B cell (primary cell): Measurements from ENCODE around the gene MYO18A. TPM values are rescaled to one million over a fixed set of nuclear protein-coding genes. Genes with fewer than 3 reads are reported as not detected.

ENCODE experiments used
- ATAC-seq: fragments of 200-7000 bp; cut with Tn5 transposase; one replicate; pipeline ENCODE4 v1.10.0; 2021; ENCODE audit warnings: low read depth, mild to moderate bottlenecking, moderate number of reproducible peaks, moderate library complexity
- CTCF ChIA-PET: fragments of 350-600 bp; sonication (Branson Sonifier 250); formaldehyde crosslinking; loops from one replicate; lab custom pipeline; 2021; ENCODE audit warnings: antibody characterized with exemption, inconsistent platforms; lab: Charles Lee
- POLR2A ChIA-PET: fragments of 350-600 bp; sonication (Branson Sonifier 250); formaldehyde crosslinking; loops from one replicate; lab custom pipeline; 2021; ENCODE audit warnings: antibody characterized with exemption; lab: Charles Lee
- DNase-seq: peaks from one replicate; pipeline ENCODE4 v3.0.0; 2013
- H2AFZ ChIP-seq: 2 replicates; pipeline ENCODE4 v1.6.1; 2012; ENCODE audit warnings: mild to moderate bottlenecking, low read depth, low read length; ENCODE audit not compliant: insufficient read depth, poor library complexity, severe bottlenecking
- H3K27ac ChIP-seq, 2 donors: 1 replicate in 1 of 2; 2 replicates in 1 of 2; pipeline ENCODE4 v1.5.1; 2012 to 2013; ENCODE audit warnings: low read length in 2 of 2, mild to moderate bottlenecking in 2 of 2, moderate library complexity in 1 of 2
- H3K27me3 ChIP-seq, 4 experiments: fragments of 200-600 bp in 1 of 4; sonication (generic) in 1 of 4; replicated peaks in 1 of 4; 1 replicate in 2 of 4; 2 replicates in 2 of 4; pipeline versions ENCODE4 v1.6.1 to v1.7.0; 2013 to 2016; ENCODE audit warnings: low read length in 3 of 4, mild to moderate bottlenecking in 2 of 4, mixed read lengths in 1 of 4, moderate library complexity in 1 of 4; ENCODE audit not compliant: insufficient read depth in 4 of 4, control insufficient read depth in 3 of 4; ENCODE audit errors: control extremely low read depth in 1 of 4
- H3K36me3 ChIP-seq, 2 experiments: replicated peaks in 1 of 2; 1 replicate in 1 of 2; 2 replicates in 1 of 2; pipeline versions ENCODE4 v1.6.1 to v1.7.1; 2013; ENCODE audit warnings: low read length in 1 of 2; ENCODE audit not compliant: insufficient read depth in 2 of 2, control insufficient read depth in 1 of 2; ENCODE audit errors: control extremely low read depth in 1 of 2, extremely low read depth in 1 of 2
- H3K4me1 ChIP-seq, 2 donors: fragments of 200-600 bp in 1 of 2; sonication (generic) in 1 of 2; 1 replicate in 1 of 2; 2 replicates in 1 of 2; pipeline versions ENCODE4 v1.5.1 to v1.6.1; 2013 to 2017; ENCODE audit warnings: low read length in 2 of 2; ENCODE audit not compliant: control insufficient read depth in 2 of 2, insufficient read depth in 2 of 2
- H3K4me2 ChIP-seq: replicated peaks from 2 replicates; pipeline ENCODE3; 2012; ENCODE audit warnings: mild to moderate bottlenecking, low read depth, low read length; ENCODE audit not compliant: poor library complexity, severe bottlenecking
- H3K4me3 ChIP-seq, 5 experiments: fragments of 200-600 bp in 1 of 5; sonication (generic) in 1 of 5; 1 replicate in 3 of 5; 2 replicates in 2 of 5; pipeline versions ENCODE4 v1.5.1 to v1.7.0; 2011 to 2016; ENCODE audit warnings: low read length in 4 of 5, mild to moderate bottlenecking in 4 of 5, low read depth in 2 of 5, control low read depth in 1 of 5, moderate library complexity in 1 of 5; ENCODE audit not compliant: insufficient read depth in 1 of 5; ENCODE audit errors: control extremely low read depth in 1 of 5, extremely low read depth in 1 of 5
- H3K79me2 ChIP-seq: fragments of 200-600 bp; sonication (generic); one replicate; pipeline ENCODE4 v1.6.0; 2016; ENCODE audit warnings: low read length; ENCODE audit not compliant: control insufficient read depth, insufficient read depth
- H3K9ac ChIP-seq: fragments of 200-600 bp; sonication (generic); 2 replicates; pipeline ENCODE4 v1.6.1; 2017; ENCODE audit warnings: mild to moderate bottlenecking, low read length, moderate library complexity
- H3K9me3 ChIP-seq, 3 donors: one replicate each; pipeline versions ENCODE4 v1.6.1 to v1.7.1; 2013; ENCODE audit warnings: low read length in 2 of 3; ENCODE audit not compliant: control insufficient read depth in 2 of 3, insufficient read depth in 1 of 3; ENCODE audit errors: control extremely low read depth in 1 of 3
- H4K20me1 ChIP-seq: 2 replicates; pipeline ENCODE4 v1.6.0; 2012; ENCODE audit warnings: mild to moderate bottlenecking, low read length; ENCODE audit not compliant: insufficient read depth, control insufficient read depth, poor library complexity, severe bottlenecking
- H3K27ac Mint-ChIP-seq: one replicate; pipeline ENCODE4 v1.8.0; 2021; ENCODE audit warnings: mixed read lengths
- H3K27me3 Mint-ChIP-seq: one replicate; pipeline ENCODE4 v1.8.0; 2021; ENCODE audit warnings: mixed read lengths
- H3K4me1 Mint-ChIP-seq: one replicate; pipeline ENCODE4 v1.8.0; 2021; ENCODE audit warnings: mixed read lengths
- H3K4me3 Mint-ChIP-seq: one replicate; pipeline ENCODE4 v1.8.0; 2021; ENCODE audit warnings: mixed read lengths
- H3K9me3 Mint-ChIP-seq: one replicate; pipeline ENCODE4 v1.8.0; 2022; ENCODE audit warnings: mixed read lengths; ENCODE audit not compliant: insufficient read depth
- EZH2 ChIP-seq: IDR thresholded peaks from 2 replicates; pipeline ENCODE4 v1.6.1; 2012; ENCODE audit warnings: borderline replicate concordance, low read depth, mild to moderate bottlenecking, moderate library complexity, low read length; ENCODE audit not compliant: insufficient read depth, poor library complexity, severe bottlenecking
- WGBS: methylation state at CpG from one replicate; pipeline ENCODE4 v1.1.5; 2013; ENCODE audit warnings: missing lambda C conversion rate; ENCODE audit not compliant: insufficient coverage; 5-methylcytosine and 5-hydroxymethylcytosine counted together
- intact Hi-C: fragments of 100-400 bp; cut with micrococcal nuclease; formaldehyde crosslinking; loops from one replicate; pipeline ENCODE4 v1.10.0; 2022
- polyA plus RNA-seq: library from polyadenylated mRNA; depleted of rRNA; stranded (reverse); fragments of >200 nt; gene quantifications from 2 replicates; pipeline ENCODE4 v1.2.3, GENCODE V29; 2012
- total RNA-seq, 2 donors: library from RNA; stranded (reverse); fragments of 120-200 nt in 1 of 2; gene quantifications; 1 replicate in 1 of 2; 2 replicates in 1 of 2; pipeline versions ENCODE4 v1.2.3 to v1.2.4, GENCODE V29; 2013 to 2022
- TF ChIP-seq, protein P1 (sequence below): fragments of 200-600 bp; IDR thresholded peaks from one replicate; pipeline ENCODE4 v1.8.0; 2022; ENCODE audit warnings: antibody characterized with exemption, mild to moderate bottlenecking

Gene MYO18A
- total and polyA plus RNA-seq, 2 donors (not counting 1 experiment from before 2014, with no cell fraction given) = 72.2 to 155 TPM

DNA sequence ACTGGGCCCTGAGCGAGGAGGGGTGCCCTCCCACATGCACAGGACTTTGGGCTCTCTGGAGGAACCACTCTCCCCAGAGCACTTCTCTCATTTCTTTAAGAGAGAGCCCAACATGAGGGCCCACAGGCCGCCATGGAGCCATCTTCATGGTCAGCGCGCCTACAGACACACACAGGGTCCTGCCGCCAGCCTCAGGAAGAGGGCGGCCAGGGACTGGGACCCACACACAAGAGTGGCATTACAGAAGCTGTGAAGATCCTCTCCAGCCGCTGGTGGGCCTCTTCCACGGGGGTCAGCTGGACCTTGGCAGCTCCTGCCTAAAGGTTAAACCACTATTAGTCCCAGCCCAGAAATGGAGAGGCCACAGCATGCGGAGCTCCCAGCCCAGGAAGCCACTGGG lies 54.5 kb downstream of the MYO18A start:
- H3K4me1 Mint-ChIP-seq = peaks cover 1% of the 10 kb centered on the region
- Histone ChIP-seq H3K4me1 (peaks cover 0 to 4% of the 10 kb centered on the region in 2 donors), H3K4me2 (no peak overlapping the region), H3K36me3 (peaks cover 0 to 60% of the 10 kb centered on the region in 2 experiments), H3K9ac (no peak overlapping the region), H3K79me2 (peaks cover 89% of the 10 kb centered on the region), H3K27me3 (no peaks in the 10 kb centered on the region), H3K27ac (no peak overlapping the region), H4K20me1 (peaks cover 91% of the 10 kb centered on the region), H3K9me3 (no peaks in the 10 kb centered on the region), H2AFZ (no peak overlapping the region), H3K4me3 (no peak overlapping the region)
- ChIA-PET CTCF (interaction anchor here (0.5 to 4.4 kb wide), 9 partner anchors 9 to 165 kb away, joined by 3 to 120 read pairs (median 7); partner anchors contain the start of gene MYO18A), POLR2A (no interaction called here)
- no peaks in the 10 kb centered on the region for H3K27me3 Mint-ChIP-seq
- no peak overlapping the region for H3K4me3 Mint-ChIP-seq
- no peaks in the 10 kb centered on the region for H3K9me3 Mint-ChIP-seq
- DNase-seq (no peak), ATAC-seq (no peak)
- H3K27ac Mint-ChIP-seq = no peak overlapping the region
- WGBS = 89% methylated on average over 9 of the region's 9 CpGs
- TF ChIP-seq, protein P1, sequence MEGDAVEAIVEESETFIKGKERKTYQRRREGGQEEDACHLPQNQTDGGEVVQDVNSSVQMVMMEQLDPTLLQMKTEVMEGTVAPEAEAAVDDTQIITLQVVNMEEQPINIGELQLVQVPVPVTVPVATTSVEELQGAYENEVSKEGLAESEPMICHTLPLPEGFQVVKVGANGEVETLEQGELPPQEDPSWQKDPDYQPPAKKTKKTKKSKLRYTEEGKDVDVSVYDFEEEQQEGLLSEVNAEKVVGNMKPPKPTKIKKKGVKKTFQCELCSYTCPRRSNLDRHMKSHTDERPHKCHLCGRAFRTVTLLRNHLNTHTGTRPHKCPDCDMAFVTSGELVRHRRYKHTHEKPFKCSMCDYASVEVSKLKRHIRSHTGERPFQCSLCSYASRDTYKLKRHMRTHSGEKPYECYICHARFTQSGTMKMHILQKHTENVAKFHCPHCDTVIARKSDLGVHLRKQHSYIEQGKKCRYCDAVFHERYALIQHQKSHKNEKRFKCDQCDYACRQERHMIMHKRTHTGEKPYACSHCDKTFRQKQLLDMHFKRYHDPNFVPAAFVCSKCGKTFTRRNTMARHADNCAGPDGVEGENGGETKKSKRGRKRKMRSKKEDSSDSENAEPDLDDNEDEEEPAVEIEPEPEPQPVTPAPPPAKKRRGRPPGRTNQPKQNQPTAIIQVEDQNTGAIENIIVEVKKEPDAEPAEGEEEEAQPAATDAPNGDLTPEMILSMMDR = no peak
- no peak for TF ChIP-seq EZH2
- intact Hi-C loops = loop anchor here (2.0 kb wide), 1 partner anchor 15 kb away; no protein-coding TSS in a partner anchor

DNA sequence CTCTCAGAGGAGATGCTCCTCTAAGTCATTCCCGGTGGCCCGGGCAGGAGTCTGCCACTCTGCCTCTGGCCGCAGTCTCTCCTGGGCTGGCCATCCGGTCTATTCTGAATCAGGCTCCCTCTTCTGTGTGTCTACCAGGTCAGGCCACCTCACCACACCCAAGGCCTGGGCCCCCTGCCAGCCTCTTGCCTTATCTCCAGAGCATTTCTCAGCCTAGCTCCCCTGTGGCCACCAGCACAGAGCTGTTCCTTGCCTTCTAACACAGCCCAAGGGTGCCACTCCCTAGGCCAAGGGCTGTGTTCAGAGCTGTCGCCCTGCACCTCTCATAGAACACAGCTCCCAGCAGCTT lies 55.3 kb downstream of the MYO18A start:
- Histone ChIP-seq H3K4me2 (no peak overlapping the region), H2AFZ (no peak overlapping the region), H3K4me3 (no peak overlapping the region), H3K9ac (no peak overlapping the region), H3K36me3 (peaks cover 0 to 66% of the 10 kb centered on the region in 2 experiments), H4K20me1 (peaks cover 86% of the 10 kb centered on the region), H3K27me3 (no peaks in the 10 kb centered on the region), H3K27ac (no peak overlapping the region), H3K79me2 (peaks cover 83% of the 10 kb centered on the region), H3K9me3 (no peaks in the 10 kb centered on the region), H3K4me1 (peaks cover 0 to 4% of the 10 kb centered on the region in 2 donors)
- CTCF ChIA-PET = interaction anchor here (1.0 to 4.4 kb wide), 20 partner anchors 7 to 412 kb away, joined by 3 to 120 read pairs (median 6); partner anchors contain the start of gene MYO18A
- no peak for TF ChIP-seq EZH2
- TF ChIP-seq, protein P1 = no peak
- ATAC-seq = no peak
- intact Hi-C loops = loop anchor here (1.0 to 2.0 kb wide), 3 partner anchors 16 to 94 kb away; partner anchors contain the start of gene MYO18A
- Mint-ChIP-seq H3K27me3 (no peaks in the 10 kb centered on the region), H3K4me3 (no peak overlapping the region), H3K9me3 (no peaks in the 10 kb centered on the region), H3K4me1 (no peaks in the 10 kb centered on the region), H3K27ac (no peak overlapping the region)
- 94% methylated on average over 5 of the region's 5 CpGs for WGBS
- no peak for DNase-seq
- POLR2A ChIA-PET = interaction anchor here (0.6 to 1.3 kb wide), 3 partner anchors 21 to 159 kb away, joined by 3 to 5 read pairs (median 4); partner anchors contain the start of gene MYO18A
